ENCODE results near the gene GALNT12. TPM values are rescaled to one million over a fixed set of nuclear protein-coding genes. Genes with fewer than 3 reads are reported as not detected.

The GALNT12 gene
- total RNA-seq, 1 experiment from 2014 or later = 4.6 TPM

GRCh38 chr9:98783518-98784226 is 23.8 kb upstream of the GALNT12 start:
- no peak for DNase-seq (ENCODE audit: low read depth)

GRCh38 chr9:98784831-98785806 is 22.4 kb upstream of the GALNT12 start:
- no peak for DNase-seq (ENCODE audit: low read depth)

GRCh38 chr9:98786750-98787510 is 20.5 kb upstream of the GALNT12 start:
- no peak for DNase-seq (ENCODE audit: low read depth)

GRCh38 chr9:98787766-98788335 is 19.6 kb upstream of the GALNT12 start:
- no peak for DNase-seq (ENCODE audit: low read depth)

- DNase-seq (ENCODE audit: low read depth) = no peak
Observed at GRCh38 chr9:98789483-98790133, 17.9 kb upstream of the GALNT12 start.

- DNase-seq (ENCODE audit: low read depth) = no peak
Observed at GRCh38 chr9:98790134-98790841, 17.2 kb upstream of the GALNT12 start.

- peak; percentile 94 for DNase-seq (ENCODE audit: low read depth)
Observed at GRCh38 chr9:98790842-98791607, 16.4 kb upstream of the GALNT12 start.

GRCh38 chr9:98791608-98792490 is 15.6 kb upstream of the GALNT12 start:
- DNase-seq (ENCODE audit: low read depth) = no peak

- DNase-seq (ENCODE audit: low read depth) = no peak
Observed at GRCh38 chr9:98793031-98793430, 14.4 kb upstream of the GALNT12 start.

GRCh38 chr9:98794802-98795201 is 12.7 kb upstream of the GALNT12 start:
- DNase-seq (ENCODE audit: low read depth) = no peak

- no peak for DNase-seq (ENCODE audit: low read depth)
Observed at GRCh38 chr9:98795295-98795955, 12.0 kb upstream of the GALNT12 start.

- DNase-seq (ENCODE audit: low read depth) = no peak
Observed at GRCh38 chr9:98795970-98796363, 11.5 kb upstream of the GALNT12 start.

GRCh38 chr9:98796364-98797101 is 10.9 kb upstream of the GALNT12 start, which contains the start of gene ANKS6:
TSS of gene ANKS6 (minus strand) at chr9:98796555. CDS start at chr9:98796491, 64 bp downstream.
- peak; percentile 71 for DNase-seq (ENCODE audit: low read depth)

- DNase-seq (ENCODE audit: low read depth) = no peak
Observed at GRCh38 chr9:98797491-98797890, 10.0 kb upstream of the GALNT12 start.

GRCh38 chr9:98798254-98798653 is 9.2 kb upstream of the GALNT12 start:
- no peak for DNase-seq (ENCODE audit: low read depth)

GRCh38 chr9:98801561-98801960 is 5.9 kb upstream of the GALNT12 start:
- DNase-seq (ENCODE audit: low read depth) = no peak

GRCh38 chr9:98801969-98802371 is 5.5 kb upstream of the GALNT12 start:
- DNase-seq (ENCODE audit: low read depth) = no peak

All from RPMI7951 (cell line).